NT2/D1 (cell line): Measurements from ENCODE around the gene WT1.

Experiments
- YY1 ChIP-seq: IDR thresholded peaks from 2 replicates; pipeline ENCODE4 v1.6.1; 2011; ENCODE audit not compliant: insufficient read length, insufficient read depth
- ZNF274 ChIP-seq: IDR thresholded peaks from 2 replicates; pipeline ENCODE4 v1.6.1; 2011; ENCODE audit warnings: mild to moderate bottlenecking, low read depth, low read length

DNA sequence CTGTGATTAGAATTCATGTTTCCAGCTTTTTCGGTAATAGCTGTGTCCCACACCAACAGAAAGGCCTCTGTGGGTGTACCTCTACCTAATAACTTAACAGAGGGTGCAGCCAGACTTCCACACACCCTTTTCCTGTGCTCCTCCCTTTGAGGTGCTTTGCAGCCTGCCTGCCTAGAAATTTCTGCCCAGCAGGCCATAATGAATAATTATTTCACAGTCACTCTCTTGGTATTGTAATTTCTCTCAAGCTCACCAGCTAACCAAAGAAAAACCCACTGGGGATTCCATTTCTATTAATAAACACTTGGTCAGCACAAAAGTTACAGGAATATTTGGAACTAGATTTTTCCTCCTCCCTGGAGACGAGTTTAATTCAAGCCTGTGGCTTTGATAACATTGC, 13.3 kb downstream of the WT1 start:
- TF ChIP-seq ZNF274 (no peak), YY1 (no peak)
